Measurements from ENCODE around the gene ZNF565. TPM values are rescaled to one million over a fixed set of nuclear protein-coding genes. Genes with fewer than 3 reads are reported as not detected.
A peak's percentile ranks its signal among the peaks of the same experiment; 100 is the strongest.
"Not testable (repeated sequence)": the region's sequence is repeated elsewhere in the genome, so short reads cannot be mapped to it uniquely, and the experiment has no call there.

ZNF565 gene
- total and polyA plus RNA-seq, 5 donors from 2014 or later: 1.0 to 5.7 (median 2.8) TPM

GRCh38 chr19:36136964-36137686 is 77.3 kb downstream of the ZNF565 start:
- ATAC-seq (ENCODE audit: low read depth in 2 of 2) (no peak), DNase-seq (peak in 1 of 3 donors; percentile 5)
- H3K36me3 Mint-ChIP-seq: peaks cover 6% of the 10 kb centered on the region
- H3K4me1 ChIP-seq (ENCODE audit: control insufficient read depth, insufficient read depth, low read length, poor library complexity, severe bottlenecking): peaks cover 22% of the 10 kb centered on the region
- no peaks in the 10 kb centered on the region for H3K36me3 ChIP-seq (ENCODE audit: control insufficient read depth, insufficient read depth, low read length)
- peaks cover 0 to 4% (median 0%) of the 10 kb centered on the region in 7 donors for H3K9me3 Mint-ChIP-seq
- peak overlapping the region in 3 of 4 donors; percentile 33 to 82 (median 70) for H3K4me3 Mint-ChIP-seq
- peak overlapping the region in 2 of 3 donors; percentile 8 to 70 for H3K27ac Mint-ChIP-seq
- no peaks in the 10 kb centered on the region for H3K27me3 Mint-ChIP-seq
- H3K9me3 ChIP-seq (ENCODE audit: control insufficient read depth in 2 of 2, low read length in 2 of 2): no peaks in the 10 kb centered on the region
- no peak overlapping the region for H3K4me3 ChIP-seq (ENCODE audit: low read depth, low read length)
- no peaks in the 10 kb centered on the region for H3K27me3 ChIP-seq (ENCODE audit: control insufficient read depth, insufficient read depth, low read length)
- H3K27ac ChIP-seq (ENCODE audit: insufficient read depth, low read length, poor library complexity, severe bottlenecking): no peak overlapping the region
- H3K4me1 Mint-ChIP-seq: peaks cover 8 to 24% (median 18%) of the 10 kb centered on the region in 4 donors

- H3K27me3 Mint-ChIP-seq; H3K36me3 ChIP-seq (ENCODE audit: control insufficient read depth, insufficient read depth, low read length); H3K27ac ChIP-seq (ENCODE audit: insufficient read depth, low read length, poor library complexity, severe bottlenecking); ATAC-seq (ENCODE audit: low read depth in 2 of 2); DNase-seq; H3K4me3 ChIP-seq (ENCODE audit: low read depth, low read length); H3K9me3 Mint-ChIP-seq; H3K36me3 Mint-ChIP-seq; H3K27me3 ChIP-seq (ENCODE audit: control insufficient read depth, insufficient read depth, low read length); H3K9me3 ChIP-seq (ENCODE audit: control insufficient read depth in 2 of 2, low read length in 2 of 2): not testable (repeated sequence)
- Mint-ChIP-seq H3K4me3 (peak overlapping the region in 1 of 4 donors; percentile 60), H3K27ac (peak overlapping the region in 1 of 3 donors; percentile 77), H3K4me1 (peaks cover 0 to 21% (median 12%) of the 10 kb centered on the region in 4 donors)
- H3K4me1 ChIP-seq (ENCODE audit: control insufficient read depth, insufficient read depth, low read length, poor library complexity, severe bottlenecking): peaks cover 11% of the 10 kb centered on the region
Measured at GRCh38 chr19:36134867-36135266, 79.6 kb downstream of the ZNF565 start.

Other genes starting within 250 kb of the ZNF565 start
- 11.8 TPM for gene SDHAF1, start 219.5 kb downstream of the ZNF565 start, total RNA-seq
- 10 to 100 TPM; 44.0 to 71.2 (median 67.4) TPM for gene SDHAF1, start 219.5 kb downstream of the ZNF565 start, polyA plus RNA-seq
- 1.5 TPM for gene SYNE4, start 205.9 kb downstream of the ZNF565 start, total RNA-seq
- gene SYNE4, start 205.9 kb downstream of the ZNF565 start, polyA plus RNA-seq: under 1 TPM in 1 of 4 donors, not detected in 3; 0.40 TPM
- 35.8 TPM for gene ALKBH6, start 200.5 kb downstream of the ZNF565 start, total RNA-seq
- 10 to 100 TPM; 18.3 to 32.7 (median 24.8) TPM for gene ALKBH6, start 200.5 kb downstream of the ZNF565 start, polyA plus RNA-seq
- 1.4 TPM for gene CLIP3, start 181.8 kb downstream of the ZNF565 start, total RNA-seq
- 1 to 10 TPM in 1 of 4 donors, under 1 TPM in 3; 0.38 to 1.3 (median 0.61) TPM for gene CLIP3, start 181.8 kb downstream of the ZNF565 start, polyA plus RNA-seq
- 2.9 TPM for gene THAP8, start 160.4 kb downstream of the ZNF565 start, total RNA-seq
- 1 to 10 TPM; 3.5 to 8.2 (median 6.7) TPM for gene THAP8, start 160.4 kb downstream of the ZNF565 start, polyA plus RNA-seq
- 6.8 TPM for gene WDR62, start 159.8 kb downstream of the ZNF565 start, total RNA-seq
- gene WDR62, start 159.8 kb downstream of the ZNF565 start, polyA plus RNA-seq: under 1 TPM in 3 of 4 donors, not detected in 1; 0.21 to 0.46 (median 0.44) TPM
- gene OVOL3, start 103.5 kb downstream of the ZNF565 start, total RNA-seq: not detected
- not detected for gene OVOL3, start 103.5 kb downstream of the ZNF565 start, polyA plus RNA-seq
- gene POLR2I, start 99.8 kb downstream of the ZNF565 start, total RNA-seq: 29.4 TPM
- 100 to 1,000 TPM; 128 to 185 (median 160) TPM for gene POLR2I, start 99.8 kb downstream of the ZNF565 start, polyA plus RNA-seq
- gene TBCB, start 99.2 kb downstream of the ZNF565 start, total RNA-seq: 129 TPM
- 100 to 1,000 TPM; 235 to 346 (median 289) TPM for gene TBCB, start 99.2 kb downstream of the ZNF565 start, polyA plus RNA-seq
- 262 TPM for gene CAPNS1, start 74.6 kb downstream of the ZNF565 start, total RNA-seq
- 100 to 1,000 TPM; 105 to 185 (median 140) TPM for gene CAPNS1, start 74.6 kb downstream of the ZNF565 start, polyA plus RNA-seq
- not detected for gene COX7A1, start 62.2 kb downstream of the ZNF565 start, total RNA-seq
- not detected for gene COX7A1, start 62.2 kb downstream of the ZNF565 start, polyA plus RNA-seq
- gene ZNF146, start 441 bp upstream of the ZNF565 start, total RNA-seq: 26.4 TPM
- 10 to 100 TPM; 54.5 to 67.2 (median 60.6) TPM for gene ZNF146, start 441 bp upstream of the ZNF565 start, polyA plus RNA-seq
- 4.8 TPM for gene ZFP14, start 164.5 kb upstream of the ZNF565 start, total RNA-seq
- 1 to 10 TPM; 3.0 to 4.8 (median 3.8) TPM for gene ZFP14, start 164.5 kb upstream of the ZNF565 start, polyA plus RNA-seq
- gene ZFP82, start 204.0 kb upstream of the ZNF565 start, total RNA-seq: 2.9 TPM
- 10 to 100 TPM in 2 of 4 donors, 1 to 10 TPM in 2; 5.4 to 14.4 (median 9.0) TPM for gene ZFP82, start 204.0 kb upstream of the ZNF565 start, polyA plus RNA-seq